GM12875 (cell line): ENCODE results near the gene OSBPL10.
"Not testable (repeated sequence)": the region's sequence is repeated elsewhere in the genome, so short reads cannot be mapped to it uniquely, and the experiment has no call there.

ENCODE experiments used
- H3K4me3 ChIP-seq: one replicate; pipeline ENCODE4 v1.5.1; 2011; ENCODE audit warnings: low read depth, low read length, control low read depth
- TF ChIP-seq, protein P1 (sequence below): IDR thresholded peaks from 2 replicates; pipeline ENCODE4 v1.5.1; 2011; ENCODE audit warnings: low read depth, mild to moderate bottlenecking, control low read depth, inconsistent platforms, low read length, moderate library complexity, borderline replicate concordance; ENCODE audit not compliant: insufficient read depth

The OSBPL10 gene

DNA sequence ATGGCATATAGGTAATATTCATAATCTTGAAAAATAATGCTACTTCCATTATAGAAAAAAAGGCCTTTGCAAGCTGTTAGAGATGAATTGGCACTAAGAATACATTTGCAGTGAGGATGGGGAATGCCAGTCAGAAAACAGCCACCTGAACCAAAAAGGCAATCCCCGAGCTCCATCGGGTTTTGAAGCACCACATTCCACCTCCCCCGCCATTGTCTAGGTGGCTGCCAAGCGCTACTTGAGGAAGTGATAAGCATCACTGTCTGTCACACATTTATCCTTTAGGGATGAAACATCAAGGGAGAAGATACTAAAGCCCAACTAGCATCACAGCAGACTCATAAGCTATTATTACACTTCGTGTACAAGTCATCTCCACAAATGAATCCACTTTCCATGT, 112.8 kb downstream of the OSBPL10 start:
- H3K4me3 ChIP-seq, result no peak overlapping the region
- TF ChIP-seq, protein P1, sequence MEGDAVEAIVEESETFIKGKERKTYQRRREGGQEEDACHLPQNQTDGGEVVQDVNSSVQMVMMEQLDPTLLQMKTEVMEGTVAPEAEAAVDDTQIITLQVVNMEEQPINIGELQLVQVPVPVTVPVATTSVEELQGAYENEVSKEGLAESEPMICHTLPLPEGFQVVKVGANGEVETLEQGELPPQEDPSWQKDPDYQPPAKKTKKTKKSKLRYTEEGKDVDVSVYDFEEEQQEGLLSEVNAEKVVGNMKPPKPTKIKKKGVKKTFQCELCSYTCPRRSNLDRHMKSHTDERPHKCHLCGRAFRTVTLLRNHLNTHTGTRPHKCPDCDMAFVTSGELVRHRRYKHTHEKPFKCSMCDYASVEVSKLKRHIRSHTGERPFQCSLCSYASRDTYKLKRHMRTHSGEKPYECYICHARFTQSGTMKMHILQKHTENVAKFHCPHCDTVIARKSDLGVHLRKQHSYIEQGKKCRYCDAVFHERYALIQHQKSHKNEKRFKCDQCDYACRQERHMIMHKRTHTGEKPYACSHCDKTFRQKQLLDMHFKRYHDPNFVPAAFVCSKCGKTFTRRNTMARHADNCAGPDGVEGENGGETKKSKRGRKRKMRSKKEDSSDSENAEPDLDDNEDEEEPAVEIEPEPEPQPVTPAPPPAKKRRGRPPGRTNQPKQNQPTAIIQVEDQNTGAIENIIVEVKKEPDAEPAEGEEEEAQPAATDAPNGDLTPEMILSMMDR, result no peak

DNA sequence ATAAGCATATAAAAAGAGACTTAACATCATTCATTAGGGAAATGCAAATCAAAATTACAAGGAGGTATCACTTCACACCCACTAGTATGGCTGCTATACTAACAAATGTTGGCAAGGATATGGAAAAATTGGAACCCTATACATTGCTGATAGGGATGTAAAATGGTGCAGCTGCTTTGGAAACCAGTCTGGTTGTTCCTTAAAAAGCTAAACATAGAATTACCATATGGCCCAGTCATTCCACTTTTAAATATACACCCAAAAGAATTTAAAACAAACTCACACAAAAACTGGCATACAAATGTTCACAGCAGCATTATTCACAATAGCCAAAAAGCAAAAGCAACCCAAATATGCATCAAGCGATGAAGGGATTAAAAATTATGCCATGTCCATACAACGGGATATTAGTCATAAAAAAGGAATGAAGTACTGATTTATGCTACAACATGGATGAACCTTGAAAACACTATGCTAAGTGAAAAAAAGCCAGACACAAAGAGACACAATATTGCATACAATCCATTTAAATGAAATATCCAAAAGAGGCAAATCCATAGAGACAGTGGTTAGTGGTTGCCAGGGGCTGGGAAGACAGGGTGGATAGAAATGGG, 118.3 kb downstream of the OSBPL10 start:
- TF ChIP-seq, protein P1, result no peak
- no peak overlapping the region for H3K4me3 ChIP-seq

- no peak overlapping the region for H3K4me3 ChIP-seq
- TF ChIP-seq, protein P1, result no peak
Observed at GRCh38 chr3:31861826-31862225, 119.2 kb downstream of the OSBPL10 start.

- not testable (repeated sequence) for H3K4me3 ChIP-seq
Observed at GRCh38 chr3:31860642-31861041, 120.4 kb downstream of the OSBPL10 start.

- no peak overlapping the region for H3K4me3 ChIP-seq
- TF ChIP-seq, protein P1, result no peak
Observed at GRCh38 chr3:31859245-31859644, 121.8 kb downstream of the OSBPL10 start.

- TF ChIP-seq, protein P1, result no peak
- H3K4me3 ChIP-seq, result no peak overlapping the region
Observed at GRCh38 chr3:31858439-31858838, 122.6 kb downstream of the OSBPL10 start.

- H3K4me3 ChIP-seq, result no peak overlapping the region
- TF ChIP-seq, protein P1, result no peak
Observed at GRCh38 chr3:31853580-31853979, 127.5 kb downstream of the OSBPL10 start.

DNA sequence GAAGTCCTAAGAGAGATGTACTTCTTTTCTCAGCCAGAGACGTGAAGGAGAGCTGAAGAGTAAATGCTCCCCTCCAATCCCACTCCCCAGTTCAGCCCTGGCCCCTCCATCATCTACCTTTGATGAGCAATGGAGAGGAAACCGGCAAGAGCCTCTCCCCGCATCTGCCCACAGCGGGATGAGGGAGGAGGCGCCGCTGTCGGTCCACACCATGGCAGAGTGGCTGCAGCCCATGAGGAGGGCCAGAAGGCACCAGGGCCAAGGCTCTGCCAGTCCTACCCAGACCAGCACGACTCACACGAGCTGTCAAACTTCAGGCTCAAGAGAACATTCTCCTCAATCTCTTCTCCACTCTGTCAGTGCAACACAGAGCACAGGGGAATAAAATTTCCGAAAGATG, 129.8 kb downstream of the OSBPL10 start:
- no peak overlapping the region for H3K4me3 ChIP-seq
- TF ChIP-seq, protein P1, result no peak
